LNCAP (cell line): ENCODE results near the gene IFITM2.

ENCODE experiments used
- TF ChIP-seq, protein P1 (sequence below): fragments of 450-650 bp; IDR thresholded peaks from 2 replicates; pipeline ENCODE4 v1.5.1; 2017; ENCODE audit warnings: mild to moderate bottlenecking

IFITM2 gene

DNA sequence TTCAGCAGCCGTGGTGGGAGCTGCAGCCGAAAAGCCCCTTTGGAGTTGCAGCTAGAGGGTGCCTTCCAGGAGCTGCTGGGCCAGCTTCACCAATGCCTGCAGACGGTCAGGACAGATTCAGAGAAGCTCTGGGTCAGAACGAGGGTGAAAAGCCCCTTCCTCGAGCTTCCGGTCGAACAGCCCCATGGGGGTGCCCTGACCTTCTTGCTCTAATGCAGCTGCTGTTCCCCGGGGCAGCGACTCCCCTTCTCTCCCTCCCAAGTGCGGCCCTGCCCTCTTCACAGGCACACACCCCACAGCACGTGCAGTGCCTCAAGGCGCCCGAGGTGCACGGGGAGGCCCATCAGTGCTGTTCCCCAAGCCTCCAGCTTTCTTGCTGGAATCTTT, 22.7 kb downstream of the IFITM2 start:
- TF ChIP-seq, protein P1, sequence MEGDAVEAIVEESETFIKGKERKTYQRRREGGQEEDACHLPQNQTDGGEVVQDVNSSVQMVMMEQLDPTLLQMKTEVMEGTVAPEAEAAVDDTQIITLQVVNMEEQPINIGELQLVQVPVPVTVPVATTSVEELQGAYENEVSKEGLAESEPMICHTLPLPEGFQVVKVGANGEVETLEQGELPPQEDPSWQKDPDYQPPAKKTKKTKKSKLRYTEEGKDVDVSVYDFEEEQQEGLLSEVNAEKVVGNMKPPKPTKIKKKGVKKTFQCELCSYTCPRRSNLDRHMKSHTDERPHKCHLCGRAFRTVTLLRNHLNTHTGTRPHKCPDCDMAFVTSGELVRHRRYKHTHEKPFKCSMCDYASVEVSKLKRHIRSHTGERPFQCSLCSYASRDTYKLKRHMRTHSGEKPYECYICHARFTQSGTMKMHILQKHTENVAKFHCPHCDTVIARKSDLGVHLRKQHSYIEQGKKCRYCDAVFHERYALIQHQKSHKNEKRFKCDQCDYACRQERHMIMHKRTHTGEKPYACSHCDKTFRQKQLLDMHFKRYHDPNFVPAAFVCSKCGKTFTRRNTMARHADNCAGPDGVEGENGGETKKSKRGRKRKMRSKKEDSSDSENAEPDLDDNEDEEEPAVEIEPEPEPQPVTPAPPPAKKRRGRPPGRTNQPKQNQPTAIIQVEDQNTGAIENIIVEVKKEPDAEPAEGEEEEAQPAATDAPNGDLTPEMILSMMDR: no peak

DNA sequence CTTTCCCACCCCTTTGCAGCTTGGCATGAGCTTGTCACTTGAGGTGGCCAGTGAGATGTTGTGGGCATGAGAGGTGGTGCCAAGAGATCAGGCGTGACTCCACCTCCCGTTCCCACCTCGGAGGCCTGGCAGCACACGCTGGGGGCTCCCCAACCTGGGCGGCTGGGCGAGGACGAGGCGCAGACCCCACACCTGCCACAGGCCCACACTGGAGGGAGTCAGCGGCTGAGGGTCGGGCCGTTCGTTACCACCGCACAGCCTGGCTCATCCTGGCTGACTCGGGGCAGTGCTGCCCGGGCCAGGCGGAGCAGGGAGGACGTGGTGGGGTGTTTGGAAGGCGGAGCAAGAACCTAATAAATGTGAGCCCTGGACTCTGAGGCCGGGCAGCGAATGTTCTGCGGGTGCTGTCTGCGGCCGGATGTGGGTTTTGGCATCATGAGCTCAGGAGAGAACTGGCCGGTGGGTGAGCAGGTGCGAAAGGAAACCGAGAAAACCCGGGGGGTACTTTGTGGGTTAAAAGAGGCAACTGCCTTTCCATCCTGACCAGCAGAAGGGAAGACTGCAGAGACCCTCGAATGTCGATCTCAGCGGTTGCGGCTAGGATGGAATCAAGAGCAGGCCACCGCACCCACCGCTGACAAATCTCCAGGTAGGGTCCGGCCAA, 23.2 kb downstream of the IFITM2 start:
- TF ChIP-seq, protein P1: no peak

DNA sequence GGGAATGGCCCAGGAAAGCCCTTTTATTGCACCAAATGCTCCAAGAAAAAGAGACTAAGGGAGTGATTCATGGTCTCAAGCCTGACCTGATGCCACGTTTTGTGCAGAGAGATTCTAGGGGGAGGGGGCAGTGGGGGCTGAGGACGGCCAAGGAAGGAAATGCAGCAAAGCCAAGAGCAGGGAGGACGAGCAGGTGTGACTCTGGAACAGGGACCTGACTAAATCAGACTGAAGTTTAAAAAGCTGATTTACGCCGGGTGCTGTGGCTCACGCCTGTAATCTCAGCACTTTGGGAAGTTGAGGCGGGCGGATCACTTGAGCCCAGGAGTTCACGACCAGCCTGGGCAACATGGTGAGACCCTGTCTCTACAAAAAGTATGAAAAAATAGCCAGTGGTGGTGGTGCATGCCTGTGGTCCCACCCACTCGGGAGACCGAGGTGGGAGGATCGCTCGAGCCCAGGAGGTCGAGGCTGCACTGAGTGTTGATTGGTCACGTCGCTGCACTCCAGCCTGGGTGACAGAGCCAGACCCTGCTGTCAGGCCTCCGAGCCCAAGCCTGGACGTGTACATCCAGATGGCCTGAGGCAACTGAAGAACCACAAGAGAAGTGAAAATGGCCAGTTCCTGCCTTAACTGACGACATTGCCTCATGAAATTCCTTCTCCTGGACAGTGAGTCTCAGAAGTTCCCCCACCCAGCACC, 23.9 kb downstream of the IFITM2 start:
- TF ChIP-seq, protein P1: no peak

DNA sequence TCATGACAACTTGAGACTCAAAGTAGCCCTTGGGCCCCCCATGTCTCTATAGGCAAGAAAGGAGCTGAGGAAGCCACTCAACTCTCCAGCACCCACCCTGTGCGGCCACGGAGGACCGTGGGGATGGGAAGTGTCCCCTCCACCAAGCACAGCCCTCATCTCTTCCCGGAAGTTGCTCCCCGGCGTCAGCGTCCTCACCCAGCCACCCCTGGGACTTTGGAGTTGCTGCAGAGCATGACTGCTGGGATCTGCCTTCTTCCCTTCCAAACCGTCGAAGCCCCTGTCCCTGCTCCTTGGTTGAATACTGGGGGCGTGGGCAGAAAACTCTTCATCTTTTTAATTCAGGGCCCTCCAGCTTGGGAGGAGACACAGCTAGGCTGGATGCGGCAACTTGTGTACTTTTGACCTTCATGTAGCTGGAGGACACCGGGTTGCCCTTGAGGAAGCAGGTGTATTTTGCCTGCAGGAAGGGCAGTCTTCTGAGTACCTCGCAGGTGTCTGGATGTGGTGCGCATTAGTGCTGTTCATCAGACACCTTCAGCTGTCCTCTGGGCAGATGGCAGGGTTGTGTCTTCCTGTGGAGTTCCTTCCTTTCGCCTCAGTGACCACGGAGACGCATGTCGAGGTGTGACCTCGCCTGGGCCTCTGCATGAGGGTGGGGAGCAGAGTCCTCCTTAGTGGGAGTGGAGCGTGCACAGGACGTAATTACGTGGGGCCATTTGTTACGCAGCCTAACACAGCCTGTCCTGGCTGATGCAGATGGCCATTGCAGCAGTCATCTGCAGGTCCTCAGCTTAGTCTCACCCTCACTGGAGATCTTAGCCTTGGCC, 25.2 kb downstream of the IFITM2 start:
- TF ChIP-seq, protein P1: no peak

DNA sequence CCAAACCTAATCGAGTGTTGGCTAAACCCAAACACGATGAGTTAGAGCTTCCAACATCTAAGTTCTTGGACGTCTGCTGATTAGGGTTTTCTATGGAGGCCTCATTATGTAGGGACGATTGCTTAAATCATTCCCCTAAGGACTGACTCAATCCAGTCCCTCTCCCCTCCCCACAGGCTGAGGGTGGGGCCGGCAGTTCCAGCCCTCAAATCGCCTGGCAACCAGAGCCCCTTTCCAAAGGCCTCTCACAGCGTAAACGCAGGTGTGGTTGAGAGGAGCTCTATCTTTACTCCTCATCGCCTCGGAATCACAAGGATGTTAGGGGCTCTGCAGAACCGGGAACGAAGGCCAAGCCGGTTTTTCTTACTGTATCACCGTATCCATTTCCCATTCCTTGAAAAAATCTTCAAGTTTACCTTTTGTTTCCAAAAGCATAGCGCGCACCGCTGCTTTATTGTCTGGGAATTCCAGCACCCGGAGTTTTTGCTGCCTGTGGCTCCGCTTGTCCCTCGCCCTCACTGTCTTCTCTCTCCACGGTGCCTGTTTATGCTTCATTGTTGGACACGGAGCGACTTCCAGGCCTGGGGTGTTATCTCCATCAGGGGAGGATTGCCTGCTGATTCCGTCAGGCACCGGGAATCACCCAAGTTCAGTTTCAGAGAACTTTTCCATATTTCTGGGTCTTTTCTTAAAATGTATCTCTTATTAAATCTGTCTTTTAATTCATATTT, 26.8 kb downstream of the IFITM2 start:
- TF ChIP-seq, protein P1: no peak

DNA sequence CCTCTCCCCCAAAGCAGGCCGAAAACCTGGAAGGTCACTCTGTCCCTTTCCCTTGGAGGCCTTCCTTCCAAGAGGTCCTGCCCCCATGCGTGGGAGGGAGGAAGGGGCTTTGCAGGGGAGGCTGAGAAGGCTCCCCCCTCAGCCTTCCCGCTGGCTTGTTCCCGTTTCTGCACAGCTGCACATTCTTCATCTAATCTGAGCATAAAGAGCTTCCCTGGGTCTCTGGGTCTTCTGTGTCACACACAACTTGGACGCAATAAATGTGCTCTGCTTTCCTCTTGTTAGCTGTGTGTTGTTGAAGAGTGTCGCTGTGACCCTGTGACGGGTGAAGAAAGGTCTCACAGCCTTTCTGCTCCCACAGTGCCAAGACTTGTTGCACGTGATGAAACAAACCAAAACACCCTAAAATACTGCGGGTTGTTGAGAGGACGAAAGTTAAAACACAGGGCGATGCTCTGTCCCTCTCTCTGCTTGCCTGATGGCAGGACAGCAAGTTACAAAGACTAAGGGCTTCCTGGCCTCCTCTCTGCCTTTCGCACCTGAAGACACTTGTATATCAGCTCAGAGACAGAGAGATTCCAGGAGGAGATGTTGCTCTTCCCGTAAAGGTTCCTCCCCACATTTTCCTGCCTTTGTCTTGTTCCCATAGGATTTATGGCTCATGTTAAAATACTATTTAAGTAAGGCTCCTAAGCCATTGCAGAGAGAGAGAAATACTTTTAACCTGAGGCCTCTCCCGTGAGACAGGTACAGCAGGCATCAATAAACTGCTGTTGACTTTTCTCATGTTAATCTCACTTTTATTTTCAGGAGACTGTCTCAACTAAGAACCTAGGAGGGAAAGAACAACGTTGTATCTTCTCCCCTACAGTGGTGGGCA, 28.4 kb downstream of the IFITM2 start:
- TF ChIP-seq, protein P1: no peak
